Measurements from ENCODE around the gene TECTA.

- no peak for TF ChIP-seq CTCF (IDR thresholded peaks at IDR 0.05)
- TF ChIP-seq POLR2A (IDR thresholded peaks at IDR 0.05), result no peak
These were observed 5.5 kb upstream of the TECTA start for GRCh38 chr11:121095561-121095960.
